IPS-11a (cell line): Measurements from ENCODE around the gene AKR1B1.

Experiments
- H3K4me3 ChIP-seq: one replicate; pipeline ENCODE4 v1.5.1; 2013; ENCODE audit warnings: low read depth, low read length, control low read depth

The AKR1B1 gene

GRCh38 chr7:134470864-134471263 is 12.0 kb upstream of the AKR1B1 start:
- H3K4me3 ChIP-seq, result no peak overlapping the region

DNA sequence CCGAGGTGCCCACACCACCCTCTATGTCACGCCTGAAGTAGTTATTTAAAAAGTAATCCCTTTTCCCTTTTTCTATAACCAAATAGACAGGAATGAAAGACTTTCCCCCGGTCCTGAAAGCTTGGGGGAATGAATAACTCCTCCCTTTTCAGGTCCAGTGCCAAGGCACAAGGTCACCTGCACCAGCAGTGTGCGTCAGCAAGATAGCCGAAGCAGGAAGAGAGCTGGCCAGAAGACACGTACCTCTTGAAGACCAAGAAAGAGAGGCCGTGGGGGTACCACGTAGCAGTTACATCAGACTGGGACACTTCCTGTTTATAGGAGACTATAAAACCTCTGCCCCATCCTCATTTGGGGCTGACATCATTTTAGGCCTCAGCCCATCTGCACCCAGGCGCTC is 10.7 kb upstream of the AKR1B1 start:
- no peak overlapping the region for H3K4me3 ChIP-seq

DNA sequence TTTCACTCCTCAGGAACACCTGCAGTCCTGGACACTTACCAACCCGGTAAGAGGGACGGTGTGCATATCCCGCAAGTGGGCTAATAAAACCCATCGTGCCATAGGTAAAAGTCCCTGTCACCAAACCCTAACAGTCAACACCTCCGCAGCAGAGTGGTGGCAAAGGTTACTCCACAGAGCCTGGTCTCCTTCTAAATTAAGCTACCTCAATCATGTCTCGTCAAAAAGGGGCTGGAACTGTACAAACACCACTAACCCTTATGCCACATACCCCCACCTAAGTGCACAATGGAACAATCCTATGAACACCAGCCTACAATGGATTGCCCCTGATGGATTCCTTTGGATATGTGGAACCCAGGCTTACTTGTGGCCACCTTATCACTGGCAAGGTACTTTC is 9.6 kb upstream of the AKR1B1 start:
- H3K4me3 ChIP-seq, result no peak overlapping the region

- no peak overlapping the region for H3K4me3 ChIP-seq
Observed at GRCh38 chr7:134468054-134468453, 9.2 kb upstream of the AKR1B1 start.

- no peak overlapping the region for H3K4me3 ChIP-seq
Observed at GRCh38 chr7:134465491-134465890, 6.6 kb upstream of the AKR1B1 start.

DNA sequence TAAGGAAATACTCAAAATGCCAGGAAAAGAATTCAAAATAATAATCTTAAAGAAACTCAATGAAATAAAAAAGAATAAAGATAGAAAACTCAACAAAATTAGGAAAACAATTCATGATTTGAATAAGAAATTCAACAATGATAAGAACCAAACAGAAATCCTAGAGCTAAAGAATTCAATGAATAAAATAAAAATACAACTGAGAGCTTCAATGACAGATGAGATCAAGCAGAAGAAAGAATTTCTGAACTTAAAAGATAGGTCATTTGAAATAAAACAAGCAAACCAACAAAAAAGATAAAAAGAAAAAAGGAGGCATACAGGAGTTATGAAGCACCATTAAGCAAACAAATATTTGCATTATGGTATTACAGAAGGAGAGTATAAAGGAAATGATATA is 5.6 kb upstream of the AKR1B1 start:
- no peak overlapping the region for H3K4me3 ChIP-seq

DNA sequence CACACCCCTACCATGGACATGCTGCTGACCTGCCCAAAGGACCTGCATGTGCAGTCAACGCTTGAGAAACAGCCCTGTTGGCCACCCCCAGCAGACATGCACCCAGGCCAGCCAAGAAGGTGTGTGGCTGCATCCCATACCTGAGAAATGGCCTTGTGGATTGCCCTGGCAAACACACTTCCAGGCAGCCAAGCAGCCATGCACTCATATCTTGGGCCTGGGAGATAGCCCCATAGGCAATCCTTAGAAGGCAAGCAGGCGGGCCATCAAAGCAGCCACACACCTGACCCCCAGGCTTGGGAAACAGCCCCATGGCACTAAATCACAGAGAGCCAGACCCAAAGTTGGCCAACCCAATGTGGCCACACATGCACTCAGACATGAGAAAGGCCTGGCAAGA is 4.9 kb upstream of the AKR1B1 start:
- H3K4me3 ChIP-seq, result no peak overlapping the region

- H3K4me3 ChIP-seq, result no peak overlapping the region
Observed at GRCh38 chr7:134462337-134462925, 3.5 kb upstream of the AKR1B1 start.

DNA sequence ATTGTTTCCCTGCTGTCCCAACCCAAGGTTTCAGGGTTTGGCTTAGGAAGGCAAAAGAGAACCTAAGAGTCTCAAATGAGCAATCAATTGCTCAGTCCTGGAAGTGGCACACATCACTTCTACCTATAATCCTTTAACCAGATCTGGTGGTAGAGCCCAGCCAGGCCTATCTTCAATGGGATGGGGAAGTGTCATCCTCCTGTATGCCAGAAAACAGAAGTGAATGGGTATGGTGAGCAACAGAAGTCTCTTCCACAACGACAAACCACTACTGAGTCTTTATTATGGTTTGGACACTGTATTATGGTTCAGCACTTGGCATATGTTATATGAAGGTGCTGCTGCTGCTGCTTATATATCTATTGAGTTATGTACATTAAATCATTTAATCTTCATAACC is 3.0 kb upstream of the AKR1B1 start:
- no peak overlapping the region for H3K4me3 ChIP-seq

- no peak overlapping the region for H3K4me3 ChIP-seq
Observed at GRCh38 chr7:134459981-134460380, 1.1 kb upstream of the AKR1B1 start.

DNA sequence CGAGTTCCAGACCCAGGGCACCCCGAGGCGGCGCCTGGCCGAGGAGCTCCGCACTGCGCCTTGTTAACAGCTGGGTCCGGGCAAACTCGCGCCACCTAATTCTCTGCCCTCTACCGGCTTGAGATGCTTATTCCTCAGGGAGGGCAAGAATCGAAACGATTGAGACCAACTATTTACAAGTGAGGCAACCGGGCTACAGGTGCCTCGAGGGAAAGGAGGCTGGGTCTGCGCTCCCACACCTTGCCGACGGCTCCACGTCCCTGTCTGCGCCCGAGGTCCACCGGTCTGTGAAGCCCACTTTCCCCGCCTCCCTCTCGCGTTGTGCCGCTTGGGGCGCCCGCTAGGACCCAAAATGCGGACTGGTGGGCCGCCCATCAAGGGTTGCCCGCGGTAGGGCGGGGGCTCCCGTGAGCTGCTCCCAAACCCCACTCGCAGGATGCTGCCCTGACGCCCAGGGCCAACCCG is 527 bp downstream of the AKR1B1 start:
- H3K4me3 ChIP-seq, result peak overlapping the region; percentile 82

DNA sequence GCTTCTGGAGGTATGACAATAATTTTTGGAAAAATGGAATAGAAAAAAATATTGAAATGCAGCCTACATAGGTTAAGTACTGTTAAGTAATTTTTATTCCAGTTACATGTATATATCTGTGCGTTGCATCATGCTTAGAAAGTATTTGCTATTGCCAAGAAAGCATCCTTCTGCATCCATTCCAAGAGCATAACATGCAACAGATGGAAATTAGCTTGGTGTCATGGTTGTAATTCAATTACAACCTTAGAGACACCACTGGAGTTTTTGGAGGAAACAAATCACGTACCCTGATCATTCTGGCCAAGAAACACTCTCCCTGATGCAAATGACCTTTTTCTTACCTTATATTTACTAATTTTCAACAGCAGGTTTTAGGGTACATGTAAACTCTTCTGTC is 1.7 kb downstream of the AKR1B1 start:
- no peak overlapping the region for H3K4me3 ChIP-seq

DNA sequence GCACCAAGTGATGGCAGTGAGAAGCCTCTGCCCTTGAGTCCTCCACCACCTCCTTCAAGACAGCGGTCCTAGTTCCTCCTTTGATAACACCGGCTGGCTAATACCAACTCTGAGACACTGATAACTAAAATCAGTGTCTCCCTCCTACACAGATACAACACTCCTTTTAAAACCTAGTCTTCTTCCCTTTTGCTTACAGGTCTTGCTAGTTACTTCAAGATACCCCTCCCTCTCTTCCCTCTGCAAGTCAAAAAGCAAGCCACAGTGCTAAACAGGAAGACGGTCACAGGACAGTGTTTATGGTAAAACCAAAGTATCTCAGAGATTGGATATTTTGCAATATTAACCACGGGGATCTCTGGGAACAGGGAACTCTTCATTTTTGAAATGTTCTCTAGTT is 4.6 kb downstream of the AKR1B1 start:
- no peak overlapping the region for H3K4me3 ChIP-seq

DNA sequence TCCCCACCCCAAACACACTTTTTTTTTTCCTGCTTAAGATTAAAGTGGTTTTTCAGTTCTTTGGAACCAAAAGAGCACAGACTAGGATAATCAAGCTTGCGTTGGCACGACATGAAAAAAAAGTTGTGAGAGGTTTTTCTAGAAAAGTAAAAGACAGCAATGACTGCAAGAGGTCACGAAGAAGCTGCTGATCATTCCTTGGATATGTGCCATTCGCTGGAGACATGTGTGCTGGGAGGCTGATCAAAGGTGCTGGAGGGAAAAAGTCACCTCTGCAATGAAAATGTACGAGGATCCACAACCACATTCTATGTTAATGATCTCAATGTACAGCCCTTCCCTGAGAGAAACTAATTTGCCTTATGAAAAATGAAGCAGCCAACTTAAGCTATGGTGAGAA is 5.4 kb downstream of the AKR1B1 start:
- no peak overlapping the region for H3K4me3 ChIP-seq

- H3K4me3 ChIP-seq, result no peak overlapping the region
Observed at GRCh38 chr7:134452991-134453473, 5.9 kb downstream of the AKR1B1 start.

- no peak overlapping the region for H3K4me3 ChIP-seq
Observed at GRCh38 chr7:134452419-134452838, 6.5 kb downstream of the AKR1B1 start.

DNA sequence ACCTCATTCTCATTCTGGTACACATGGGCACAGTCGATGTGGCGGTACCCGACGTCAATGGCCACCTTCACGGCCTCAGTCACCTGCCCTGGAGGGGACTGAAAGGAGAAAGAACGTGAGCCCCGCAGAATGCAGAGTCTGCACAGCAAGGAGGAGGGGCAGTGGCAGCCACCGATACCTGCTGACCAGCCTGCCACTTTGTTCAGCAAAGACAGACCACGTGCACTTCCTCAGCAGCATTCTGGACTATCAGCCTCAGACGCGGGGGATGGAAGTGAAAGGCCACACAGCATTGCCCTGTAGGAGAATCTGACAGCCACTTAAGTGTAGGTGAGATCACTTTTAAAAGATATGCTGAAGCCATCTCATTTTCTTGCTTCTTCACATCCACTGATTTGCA is 7.2 kb downstream of the AKR1B1 start:
- H3K4me3 ChIP-seq, result no peak overlapping the region

GRCh38 chr7:134450294-134451000 is 8.5 kb downstream of the AKR1B1 start:
- H3K4me3 ChIP-seq, result no peak overlapping the region

DNA sequence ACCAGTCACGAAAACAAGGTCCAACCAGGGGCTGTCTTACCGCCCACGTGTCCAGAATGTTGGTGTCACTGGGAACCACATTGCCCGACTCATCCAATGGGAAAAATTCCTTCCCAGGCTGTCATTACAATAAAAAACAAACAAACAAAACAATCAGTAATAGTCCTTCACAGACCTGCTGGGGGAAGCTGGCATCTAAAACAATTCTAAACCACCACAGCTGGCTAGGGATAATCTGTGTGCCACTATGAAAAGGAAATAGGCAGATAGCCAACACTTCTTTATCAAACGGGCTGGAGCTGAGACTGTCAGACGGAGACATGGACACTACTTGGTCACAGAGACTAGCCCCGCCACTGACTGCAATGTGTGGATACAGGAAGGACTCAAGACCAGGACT is 9.2 kb downstream of the AKR1B1 start:
- H3K4me3 ChIP-seq, result no peak overlapping the region

GRCh38 chr7:134448356-134449229 is 10.3 kb downstream of the AKR1B1 start:
- no peak overlapping the region for H3K4me3 ChIP-seq

DNA sequence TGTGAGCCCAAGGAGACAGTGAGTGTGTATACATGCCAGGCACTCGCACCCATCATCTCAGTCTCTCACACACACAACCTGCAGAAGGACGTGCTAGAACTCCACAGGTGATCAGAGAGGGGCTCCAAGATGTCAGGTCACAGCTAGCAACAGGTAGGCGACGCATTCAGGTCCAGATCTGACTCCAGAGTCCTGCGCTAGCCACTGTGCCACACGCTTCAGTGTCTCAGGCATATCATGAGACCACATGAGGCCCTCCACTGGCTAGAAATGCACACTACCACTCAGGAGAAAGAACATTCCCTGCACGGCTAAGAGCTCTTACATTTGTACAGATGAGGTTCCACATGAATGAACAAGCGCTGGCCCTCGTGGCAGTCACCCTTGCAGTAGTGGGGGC is 11.5 kb downstream of the AKR1B1 start:
- no peak overlapping the region for H3K4me3 ChIP-seq

DNA sequence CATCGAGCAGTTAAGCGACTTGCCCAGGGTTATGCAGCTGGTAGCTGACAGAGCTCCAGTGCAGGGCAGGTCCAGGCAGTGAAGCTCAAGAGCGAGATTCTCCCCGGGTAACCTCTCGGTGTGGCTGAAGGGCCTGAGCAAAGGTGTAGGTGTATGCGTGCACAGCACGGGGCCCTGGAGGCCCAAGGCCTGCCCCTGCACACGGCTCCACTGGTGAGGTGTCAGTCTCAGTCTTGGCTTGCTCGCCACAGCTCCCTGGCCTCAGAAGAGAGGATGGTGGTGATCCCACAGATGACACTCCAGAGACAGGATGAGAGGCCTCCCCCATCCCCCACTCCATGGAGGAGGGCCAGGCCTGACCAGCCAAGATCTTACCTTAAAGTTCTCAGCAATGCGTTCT is 12.0 kb downstream of the AKR1B1 start:
- H3K4me3 ChIP-seq, result no peak overlapping the region
